ENCODE results near the gene MAP3K2. TPM values are rescaled to one million over a fixed set of nuclear protein-coding genes. Genes with fewer than 3 reads are reported as not detected.

The MAP3K2 gene
- total RNA-seq, 4 donors from 2014 or later, result 29.4 to 49.1 (median 44.0) TPM

GRCh38 chr2:127415593-127416505 lies 28.1 kb upstream of the MAP3K2 start:
- Histone ChIP-seq H3K36me3 (no peaks in the 10 kb centered on the region), H3K9me3 (no peaks in the 10 kb centered on the region), H3K27me3 (no peaks in the 10 kb centered on the region), H3K27ac (no peak overlapping the region), H3K4me3 (peak overlapping the region; percentile 54), H3K4me1 (peaks cover 42% of the 10 kb centered on the region)
- DNase-seq (ENCODE audit: low spot score in 2 of 2), result peak in 1 of 2 donors; percentile 71
- WGBS, result 41% methylated on average over 18 of the region's 55 CpGs
- TF ChIP-seq EP300 (IDR thresholded peaks at IDR 0.05) (no peak), POLR2A (IDR thresholded peaks at IDR 0.05) (no peak), CTCF (IDR thresholded peaks at IDR 0.05) (peak; percentile 23 to 64), POLR2AphosphoS5 (IDR thresholded peaks at IDR 0.05) (no peak)

- 72% methylated on average over 13 of the region's 13 CpGs for WGBS
- no peaks in the 10 kb centered on the region for H3K27me3 ChIP-seq
- no peak overlapping the region for H3K27ac ChIP-seq
- DNase-seq (ENCODE audit: low spot score in 2 of 2), result no peak
- no peaks in the 10 kb centered on the region for H3K36me3 ChIP-seq
- TF ChIP-seq POLR2AphosphoS5 (IDR thresholded peaks at IDR 0.05) (no peak), EP300 (IDR thresholded peaks at IDR 0.05) (no peak), POLR2A (IDR thresholded peaks at IDR 0.05) (no peak), CTCF (IDR thresholded peaks at IDR 0.05) (no peak)
- no peaks in the 10 kb centered on the region for H3K9me3 ChIP-seq
- peaks cover 51% of the 10 kb centered on the region for H3K4me1 ChIP-seq
- H3K4me3 ChIP-seq, result no peak overlapping the region
Observed at GRCh38 chr2:127414638-127415592, 27.1 kb upstream of the MAP3K2 start.

GRCh38 chr2:127413782-127414637 lies 26.2 kb upstream of the MAP3K2 start:
- Histone ChIP-seq H3K27ac (no peak overlapping the region), H3K27me3 (no peaks in the 10 kb centered on the region), H3K9me3 (no peaks in the 10 kb centered on the region), H3K4me3 (no peak overlapping the region), H3K36me3 (no peaks in the 10 kb centered on the region), H3K4me1 (peaks cover 51% of the 10 kb centered on the region)
- DNase-seq (ENCODE audit: low spot score in 2 of 2), result no peak
- no peak for TF ChIP-seq CTCF (IDR thresholded peaks at IDR 0.05)
- TF ChIP-seq EP300 (IDR thresholded peaks at IDR 0.05), result no peak
- no peak for TF ChIP-seq POLR2A (IDR thresholded peaks at IDR 0.05)
- no peak for TF ChIP-seq POLR2AphosphoS5 (IDR thresholded peaks at IDR 0.05)
- 77% methylated on average over 8 of the region's 8 CpGs for WGBS

GRCh38 chr2:127413200-127413599 lies 25.4 kb upstream of the MAP3K2 start:
- peaks cover 59% of the 10 kb centered on the region for H3K4me1 ChIP-seq
- 83% methylated on average over 3 of the region's 3 CpGs for whole genome bisulfite sequencing
- H3K36me3 ChIP-seq, result no peaks in the 10 kb centered on the region
- H3K27ac ChIP-seq, result no peak overlapping the region
- H3K4me3 ChIP-seq, result no peak overlapping the region
- no peak for TF ChIP-seq CTCF (IDR thresholded peaks at IDR 0.05)
- no peak for TF ChIP-seq POLR2A (IDR thresholded peaks at IDR 0.05)
- TF ChIP-seq EP300 (IDR thresholded peaks at IDR 0.05), result no peak
- no peak for TF ChIP-seq POLR2AphosphoS5 (IDR thresholded peaks at IDR 0.05)
- H3K27me3 ChIP-seq, result no peaks in the 10 kb centered on the region
- H3K9me3 ChIP-seq, result no peaks in the 10 kb centered on the region
- no peak for DNase-seq (ENCODE audit: low spot score in 2 of 2)

Data from suprapubic skin (tissue), 4 donors.